HT-29 (cell line): ENCODE measurements around the gene ANP32E. TPM values are rescaled to one million over a fixed set of nuclear protein-coding genes. Genes with fewer than 3 reads are reported as not detected.
"Not testable (repeated sequence)": the region's sequence is repeated elsewhere in the genome, so short reads cannot be mapped to it uniquely, and the experiment has no call there.

Experiments
- DNase-seq: peaks from one replicate; pipeline ENCODE4 v3.0.0-alpha.2; 2015; ENCODE audit warnings: low spot score
- total RNA-seq: library from RNA; depleted of rRNA; stranded (reverse); fragments of >200 nt; shearing (Covaris generic); gene quantifications from 2 replicates; pipeline ENCODE4 v1.2.3, GENCODE V29; 2014

Gene ANP32E
- total RNA-seq, 1 experiment from 2014 or later = 16.4 TPM

DNA sequence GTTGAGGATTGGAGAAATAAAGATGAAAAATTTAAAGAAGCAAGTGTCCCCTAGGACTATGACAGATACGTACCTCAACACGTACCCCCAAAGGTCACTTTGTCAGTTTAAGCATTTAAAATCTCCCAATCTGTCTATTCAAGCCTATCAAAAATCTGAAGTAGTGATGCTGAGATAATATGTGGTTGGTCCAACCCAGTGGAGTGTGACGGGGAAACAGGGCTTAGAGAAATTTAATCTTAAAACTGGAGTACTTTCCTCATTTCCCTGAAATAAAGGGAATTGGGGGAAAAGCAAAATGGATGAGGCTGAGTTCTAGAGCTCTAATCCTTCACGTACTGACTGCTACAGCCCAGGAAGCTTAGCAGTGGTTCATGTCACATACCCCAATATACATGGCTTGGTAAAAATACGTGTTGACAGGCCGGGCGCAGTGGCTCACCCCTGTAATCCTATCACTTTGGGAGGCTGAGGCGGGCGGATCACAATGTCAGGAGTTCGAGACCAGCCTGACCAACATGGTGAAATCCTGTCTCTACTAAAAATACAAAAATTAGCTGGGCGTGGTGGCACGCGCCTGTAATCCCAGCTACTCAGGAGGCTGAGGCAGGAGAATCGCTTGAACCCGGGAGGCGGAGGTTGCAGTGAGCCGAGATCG lies 21.7 kb downstream of the ANP32E start:
- not testable (repeated sequence) for DNase-seq

GRCh38 chr1:150213170-150214098 lies 22.5 kb downstream of the ANP32E start:
- DNase-seq = peak; percentile 92

GRCh38 chr1:150212070-150212469 lies 23.8 kb downstream of the ANP32E start:
- DNase-seq = no peak

DNA sequence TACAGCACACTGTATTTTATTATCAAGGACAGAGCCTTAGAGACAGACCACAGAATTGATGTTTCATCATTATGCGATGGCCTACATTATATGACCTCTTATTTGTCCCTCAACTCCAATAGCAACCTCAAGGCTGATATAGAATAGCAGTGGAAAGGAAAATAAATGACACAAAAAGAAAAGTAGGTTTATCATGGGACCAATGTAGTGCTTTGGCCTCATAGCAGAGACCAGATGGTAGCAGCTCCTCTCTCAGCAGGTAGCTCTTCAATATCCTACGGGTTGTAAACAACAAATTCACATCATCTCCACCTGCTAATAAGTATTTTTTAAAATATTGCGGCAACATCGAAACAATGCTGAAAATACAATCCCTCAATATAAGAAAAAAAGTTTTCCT lies 25.2 kb downstream of the ANP32E start:
- no peak for DNase-seq

DNA sequence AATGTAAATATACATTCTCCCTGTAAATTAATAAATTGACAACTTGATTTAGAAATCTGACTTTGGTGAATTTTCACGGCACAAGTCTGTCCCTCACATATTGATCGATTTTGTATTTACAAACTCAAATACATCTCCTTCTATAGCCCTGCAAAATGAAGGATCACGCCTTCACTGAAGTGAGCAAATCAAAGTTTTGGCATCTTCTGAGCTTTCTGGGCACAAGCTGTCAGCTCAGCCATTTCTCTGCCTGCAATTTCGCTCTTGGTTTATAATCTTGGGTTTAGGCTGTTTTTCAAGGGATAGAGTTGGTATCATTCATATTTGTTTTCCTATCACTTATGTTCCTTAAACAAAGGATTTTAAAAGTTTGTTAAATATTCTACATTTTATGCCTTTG lies 25.8 kb downstream of the ANP32E start:
- DNase-seq = no peak

GRCh38 chr1:150208460-150208859 lies 27.5 kb downstream of the ANP32E start:
- not testable (repeated sequence) for DNase-seq

DNA sequence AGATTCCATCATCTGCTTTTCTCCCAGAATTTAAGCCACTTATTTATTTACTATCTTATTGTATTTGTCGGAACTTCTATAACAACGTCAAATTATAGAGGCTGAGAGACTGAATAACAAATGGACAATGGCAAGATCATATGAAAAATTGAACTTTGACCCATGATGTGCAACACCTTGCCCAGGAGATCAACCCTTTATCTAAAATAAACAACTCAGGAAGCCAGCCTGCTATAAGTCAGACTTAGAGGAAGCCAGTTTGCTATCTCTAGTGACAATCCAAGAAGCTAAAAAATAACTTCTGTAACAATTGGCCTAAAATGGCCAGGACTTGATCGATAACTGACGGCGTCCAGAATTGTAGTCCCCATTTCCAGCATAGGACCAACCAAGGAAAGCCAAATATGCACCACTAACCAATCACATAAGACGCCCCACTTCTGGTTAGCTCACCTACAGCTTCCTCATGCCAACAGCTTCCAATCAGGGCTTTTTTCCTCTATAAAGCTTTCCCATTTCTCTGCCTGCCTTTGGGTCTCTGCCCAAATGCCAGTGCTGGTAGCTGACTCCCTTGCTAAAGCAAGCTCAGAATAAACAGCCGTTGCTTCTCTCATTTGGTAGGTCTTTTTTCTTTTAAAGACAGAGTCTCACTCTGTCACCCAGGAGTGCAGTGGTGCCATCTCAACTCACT lies 28.5 kb downstream of the ANP32E start:
- DNase-seq = peak; percentile 6

DNA sequence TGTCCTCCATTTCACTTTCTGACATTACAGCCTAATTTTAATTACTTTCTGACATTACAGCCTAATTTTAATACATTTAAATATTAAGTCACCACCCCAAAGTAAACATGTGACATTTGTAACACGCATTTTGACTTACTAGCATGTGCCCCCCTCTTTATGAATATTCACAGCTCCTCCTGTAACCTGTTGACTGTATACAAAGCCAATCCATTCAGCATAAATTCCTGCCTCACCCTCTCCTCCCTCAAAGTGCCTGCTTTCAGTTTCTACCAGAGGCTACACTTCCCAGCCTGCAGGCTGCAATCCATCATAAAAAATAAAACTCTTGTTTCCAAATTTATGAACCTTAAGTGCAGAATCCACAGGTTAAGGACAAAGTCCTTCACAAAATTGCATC lies 39.5 kb downstream of the ANP32E start:
- no peak for DNase-seq

- no peak for DNase-seq
Observed at GRCh38 chr1:150194381-150195031, 41.4 kb downstream of the ANP32E start.

GRCh38 chr1:150192012-150192411 lies 43.9 kb downstream of the ANP32E start:
- no peak for DNase-seq

DNA sequence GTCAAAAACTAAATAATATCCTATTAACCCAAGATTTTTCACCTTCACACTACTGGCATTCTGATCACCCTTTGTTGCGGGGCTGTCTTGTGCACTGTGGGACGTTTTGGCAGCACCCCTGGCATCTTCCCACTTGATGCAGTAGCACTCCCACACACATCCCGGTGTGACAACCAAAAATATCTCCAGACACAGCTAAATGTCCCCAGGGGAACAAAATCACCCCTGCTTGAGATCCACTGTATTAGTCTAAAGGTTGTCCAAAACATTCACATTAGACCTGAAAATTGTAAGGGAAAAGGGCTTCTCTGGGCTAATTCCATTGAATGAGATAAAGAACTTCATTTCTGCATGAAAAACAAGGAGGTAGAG lies 48.4 kb downstream of the ANP32E start:
- no peak for DNase-seq

GRCh38 chr1:150186789-150187559 lies 48.9 kb downstream of the ANP32E start:
- DNase-seq = peak; percentile 43

- DNase-seq = not testable (repeated sequence)
Observed at GRCh38 chr1:150186438-150186788, 49.5 kb downstream of the ANP32E start.

- DNase-seq = no peak
Observed at GRCh38 chr1:150185481-150185880, 50.4 kb downstream of the ANP32E start.

GRCh38 chr1:150183061-150183460 lies 52.9 kb downstream of the ANP32E start:
- no peak for DNase-seq

DNA sequence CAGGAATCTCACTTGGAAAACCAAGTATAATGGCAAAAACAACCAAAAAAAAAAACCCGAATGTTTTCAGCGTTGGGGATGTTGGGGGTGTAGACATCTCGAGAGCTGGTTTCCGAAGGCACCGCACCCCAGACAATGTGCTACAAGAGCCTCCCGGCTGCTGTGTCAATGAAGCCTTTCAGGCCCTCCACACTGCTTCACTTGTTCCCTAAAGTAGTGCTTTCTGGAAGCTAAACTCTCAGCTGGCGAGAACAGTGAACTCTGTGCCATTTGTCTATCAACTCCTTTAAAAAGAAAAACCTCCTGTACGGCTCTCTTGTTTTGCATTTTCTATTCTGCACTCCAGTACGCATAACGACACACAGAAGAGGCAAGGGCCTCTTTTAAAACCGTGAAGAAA lies 53.7 kb downstream of the ANP32E start:
- DNase-seq = no peak

- no peak for DNase-seq
Observed at GRCh38 chr1:150180474-150180873, 55.4 kb downstream of the ANP32E start.

DNA sequence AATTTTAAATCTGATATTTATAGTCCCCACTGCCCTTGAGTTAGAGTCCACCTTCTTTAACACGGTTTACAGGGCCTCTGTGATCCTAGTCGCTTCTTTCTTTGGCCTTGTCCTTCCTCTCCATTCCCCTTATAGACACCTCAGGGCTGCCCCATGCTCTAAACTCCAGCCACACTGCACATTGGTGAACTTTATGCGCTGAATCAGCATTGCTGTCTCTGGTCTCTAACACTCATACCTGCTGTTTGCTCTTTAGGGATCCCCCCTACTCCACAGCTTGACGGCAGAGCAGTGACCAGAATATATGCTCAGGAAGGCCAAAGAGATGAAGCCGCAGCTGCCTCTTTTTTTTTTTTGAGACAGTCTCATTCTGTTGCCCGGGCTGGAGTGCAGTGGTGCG lies 56.0 kb downstream of the ANP32E start:
- DNase-seq = no peak

GRCh38 chr1:150178548-150178947 lies 57.4 kb downstream of the ANP32E start:
- no peak for DNase-seq

- no peak for DNase-seq
Observed at GRCh38 chr1:150176593-150176992, 59.3 kb downstream of the ANP32E start.

DNA sequence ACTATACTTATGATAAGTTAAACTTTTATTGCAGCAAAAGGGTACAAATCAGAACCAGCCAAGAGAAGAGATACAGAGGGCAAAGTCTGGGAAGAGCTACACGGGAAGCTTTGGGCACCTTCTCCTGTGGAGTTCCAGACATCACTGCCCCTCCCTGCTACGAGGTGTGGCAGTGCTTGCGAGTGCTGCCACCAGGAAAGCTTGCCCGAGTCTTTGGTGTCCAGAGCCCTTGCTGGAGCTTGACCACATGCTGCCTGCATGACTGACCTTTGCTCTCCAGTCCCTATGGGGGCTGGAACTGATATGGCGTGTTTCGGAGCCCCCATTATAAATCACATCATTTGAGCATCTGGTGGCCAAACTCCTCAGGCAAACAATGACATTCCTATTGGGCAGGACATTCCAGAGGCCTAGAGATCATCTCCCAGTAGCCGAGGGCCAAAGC lies 62.7 kb downstream of the ANP32E start:
- no peak for DNase-seq
